Measurements from ENCODE around the gene PLOD3.

Gene PLOD3

DNA sequence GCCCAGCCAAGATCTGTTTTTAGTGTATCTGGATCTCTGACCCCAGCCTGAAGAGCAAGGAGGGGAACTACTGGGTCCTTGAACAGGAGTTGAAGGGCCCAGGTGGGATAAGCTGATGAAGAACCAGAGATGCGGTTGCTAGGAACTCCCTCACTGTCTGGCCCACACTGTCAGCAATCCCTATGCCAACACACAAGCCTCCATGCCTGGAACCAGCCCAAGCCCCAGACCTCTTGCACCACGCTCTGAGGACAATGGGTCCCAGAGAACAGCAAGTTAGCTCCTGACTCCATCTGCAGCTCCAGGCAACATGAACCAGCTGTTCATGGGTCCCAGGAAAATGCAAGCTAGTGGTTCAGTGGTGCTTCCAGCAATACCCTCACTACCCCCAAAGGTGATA, 39.7 kb downstream of the PLOD3 start:
- no peak for DNase-seq

DNA sequence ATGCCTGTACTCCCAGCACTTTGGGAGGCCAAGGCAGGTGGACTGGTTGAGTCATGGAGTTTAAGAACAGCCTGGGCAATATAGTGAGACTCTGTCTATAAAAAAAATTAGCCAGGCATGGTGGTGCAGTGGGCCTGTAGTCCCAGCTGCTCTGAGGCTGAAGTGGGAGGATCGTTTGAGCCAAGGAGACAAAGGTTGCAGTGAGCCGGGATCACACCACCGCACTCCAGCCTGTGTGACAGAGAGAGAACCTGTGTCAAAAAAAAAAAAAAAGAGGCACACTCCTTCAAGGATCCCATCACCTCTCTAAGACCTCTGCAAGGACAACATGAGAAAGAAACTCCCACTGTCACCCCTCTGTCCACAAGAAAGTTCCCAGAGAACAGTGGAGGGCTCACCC, 41.7 kb downstream of the PLOD3 start:
- DNase-seq, result no peak

DNA sequence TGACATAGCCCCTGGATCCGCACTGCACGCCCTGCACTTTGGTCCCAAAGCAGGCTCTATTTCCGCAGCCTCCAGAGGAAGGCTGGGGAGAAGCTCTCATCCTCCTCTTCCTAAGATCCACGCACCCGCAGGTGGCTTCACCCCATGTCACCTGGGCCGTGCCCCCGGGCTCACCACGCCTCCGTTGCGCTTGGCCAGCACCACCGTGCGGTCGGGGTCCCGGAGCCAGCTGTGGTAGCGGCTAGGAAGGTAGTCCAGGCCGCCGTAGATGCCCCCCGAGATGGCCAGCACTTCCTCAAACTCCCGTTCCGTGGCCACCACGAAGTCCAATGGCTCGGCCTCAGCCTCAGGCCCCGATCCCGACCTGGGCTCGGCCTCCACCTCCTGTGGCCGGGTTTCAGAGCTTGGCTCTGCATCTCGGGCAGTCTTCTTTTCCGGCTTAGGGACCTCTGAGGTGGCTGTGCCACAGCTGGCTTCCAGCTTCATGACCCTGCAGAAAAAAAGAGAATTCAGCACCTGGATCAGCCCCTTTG, 43.0 kb downstream of the PLOD3 start:
- DNase-seq, result peak; percentile 79

DNA sequence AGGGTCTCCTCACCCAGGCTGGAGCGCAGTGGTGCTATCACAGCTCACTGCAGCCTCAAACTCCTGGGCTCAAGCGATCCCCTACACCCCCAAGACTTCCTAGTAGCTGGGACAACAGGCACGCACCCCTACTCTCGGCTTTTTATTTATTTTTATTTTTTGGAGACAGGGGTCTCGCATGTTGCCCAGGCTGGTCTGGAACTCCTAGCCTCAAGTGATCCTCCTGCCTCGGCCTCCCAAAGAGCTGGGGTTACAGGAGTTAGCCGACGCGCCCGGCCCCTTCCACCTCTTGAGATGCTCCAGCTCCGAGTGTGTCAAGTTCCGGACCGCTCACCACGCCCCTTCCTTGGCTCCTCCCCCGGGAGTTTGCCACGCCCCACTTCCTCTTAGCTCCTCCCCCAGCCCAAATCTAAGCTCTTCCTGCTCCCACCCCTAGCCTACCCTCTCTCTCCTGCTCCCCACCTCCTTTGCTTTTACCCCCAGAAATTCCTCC, 43.6 kb downstream of the PLOD3 start:
- peak; percentile 60 for DNase-seq

- DNase-seq, result peak; percentile 93
Measured at GRCh38 chr7:101172854-101173751, 44.3 kb downstream of the PLOD3 start.

DNA sequence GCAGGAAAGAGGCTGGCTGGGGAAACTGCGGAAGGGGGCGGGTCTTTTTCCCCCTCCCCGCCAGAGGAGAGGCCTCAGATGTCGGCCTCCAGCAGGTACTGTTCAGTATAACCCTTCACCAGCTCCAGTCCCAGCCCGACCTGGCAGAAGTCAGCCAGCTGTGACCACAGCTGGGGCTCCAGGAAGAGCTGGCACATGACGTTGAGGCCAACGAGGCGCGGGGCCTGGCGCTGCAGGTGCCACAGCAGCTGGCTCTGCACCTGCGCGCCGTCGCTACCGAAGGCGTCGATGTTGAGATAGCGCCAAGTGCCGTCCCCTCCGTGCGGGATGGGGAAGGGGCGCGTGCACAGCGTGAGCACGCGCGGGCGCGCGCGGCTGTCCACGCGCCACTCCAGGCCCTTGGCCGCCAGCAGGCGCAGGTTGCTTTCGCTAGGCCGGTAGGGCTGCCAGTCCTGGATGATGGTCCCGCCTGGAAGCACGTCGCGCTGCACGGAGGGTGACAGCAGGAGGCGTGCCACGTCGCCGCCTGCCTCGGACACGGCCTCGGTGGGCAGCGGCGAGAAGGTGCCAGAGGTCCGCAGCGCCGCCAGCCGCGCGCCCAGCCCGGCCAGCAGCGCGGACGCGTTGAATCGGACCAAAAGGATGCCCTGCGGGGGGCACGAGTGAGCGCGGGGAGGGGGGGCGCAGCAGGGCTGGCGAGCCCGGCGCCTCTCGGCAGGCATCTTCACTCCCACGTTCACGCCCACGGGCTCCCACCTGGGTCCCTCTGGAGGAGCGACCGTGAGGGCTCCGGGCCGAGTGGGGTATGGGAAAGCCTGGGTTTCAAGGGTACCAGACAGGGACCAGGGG, 45.2 kb downstream of the PLOD3 start:
- peak; percentile 99 for DNase-seq

- peak; percentile 24 for DNase-seq
Measured at GRCh38 chr7:101171442-101171837, 45.9 kb downstream of the PLOD3 start.

DNA sequence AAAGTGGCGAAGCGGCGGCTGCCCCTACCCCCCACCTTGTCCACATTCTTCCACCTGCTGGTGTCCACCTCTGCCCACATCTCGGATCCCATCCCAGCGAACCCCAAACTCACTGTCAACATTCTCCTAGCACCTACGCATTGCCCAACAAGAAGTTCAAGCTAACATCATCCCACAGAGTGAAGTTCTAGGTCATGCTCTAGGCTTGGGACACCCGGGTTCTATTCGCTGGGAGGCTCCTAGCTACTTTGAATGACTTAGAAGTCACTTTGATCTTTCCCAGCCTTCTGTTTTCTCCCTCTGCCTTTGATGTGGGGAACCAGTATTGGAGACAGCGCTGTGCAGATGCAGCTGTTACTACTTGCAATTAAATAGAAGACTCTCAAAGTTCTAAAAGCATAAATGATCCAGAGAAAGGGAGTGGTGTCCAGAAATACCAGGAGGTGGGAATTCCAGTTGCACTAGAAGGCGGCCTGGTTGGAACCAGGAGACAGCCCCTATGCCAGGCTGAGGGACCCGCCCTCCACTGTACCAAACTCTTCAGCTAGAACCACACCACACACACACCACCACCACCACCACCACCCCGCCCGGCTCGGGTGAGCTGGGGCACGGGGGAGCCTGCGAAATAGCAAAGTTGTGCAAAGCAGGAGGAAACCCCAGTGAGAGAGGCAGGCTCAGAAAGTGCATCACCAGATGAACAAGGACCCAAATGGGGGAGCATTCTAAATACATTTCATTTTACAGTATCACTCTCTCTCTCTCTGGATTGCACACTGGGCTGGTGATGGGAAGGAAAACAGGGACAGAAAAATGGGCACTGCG, 46.6 kb downstream of the PLOD3 start:
- DNase-seq, result peak; percentile 25

DNA sequence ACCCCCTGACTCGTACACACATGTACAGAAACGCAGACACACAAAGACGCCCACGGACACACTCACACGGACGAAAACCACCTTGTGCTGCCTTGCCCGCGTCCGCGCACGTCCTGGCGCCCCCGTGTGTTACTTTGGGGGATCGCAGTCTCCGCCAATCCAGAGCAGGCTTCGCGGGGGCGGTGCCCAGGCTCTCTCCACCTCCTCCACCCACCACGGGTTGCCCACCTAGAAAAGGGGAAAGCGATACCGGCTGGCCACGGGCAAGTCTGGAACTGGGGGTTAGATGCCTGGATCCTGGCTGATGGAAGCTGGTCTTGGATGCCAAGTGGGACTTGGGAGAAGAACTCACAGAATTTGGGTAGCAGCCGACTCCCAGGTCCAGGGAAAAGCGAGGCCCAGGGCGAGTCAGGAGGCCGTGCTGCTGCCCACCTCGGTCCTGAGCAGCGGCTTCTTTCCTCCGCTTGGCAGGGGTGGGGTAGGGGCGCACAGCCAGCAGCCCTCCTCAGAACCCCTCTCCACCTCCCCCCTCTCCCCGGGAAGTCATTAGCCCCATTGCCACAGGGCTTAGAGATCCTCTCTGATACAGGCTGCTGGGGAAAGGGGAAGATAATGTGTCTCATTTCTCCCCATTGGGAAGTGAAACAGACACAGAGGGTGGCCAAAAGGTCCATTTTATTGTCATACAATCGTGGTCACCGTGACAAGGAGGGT, 47.4 kb downstream of the PLOD3 start:
- peak; percentile 80 for DNase-seq

DNA sequence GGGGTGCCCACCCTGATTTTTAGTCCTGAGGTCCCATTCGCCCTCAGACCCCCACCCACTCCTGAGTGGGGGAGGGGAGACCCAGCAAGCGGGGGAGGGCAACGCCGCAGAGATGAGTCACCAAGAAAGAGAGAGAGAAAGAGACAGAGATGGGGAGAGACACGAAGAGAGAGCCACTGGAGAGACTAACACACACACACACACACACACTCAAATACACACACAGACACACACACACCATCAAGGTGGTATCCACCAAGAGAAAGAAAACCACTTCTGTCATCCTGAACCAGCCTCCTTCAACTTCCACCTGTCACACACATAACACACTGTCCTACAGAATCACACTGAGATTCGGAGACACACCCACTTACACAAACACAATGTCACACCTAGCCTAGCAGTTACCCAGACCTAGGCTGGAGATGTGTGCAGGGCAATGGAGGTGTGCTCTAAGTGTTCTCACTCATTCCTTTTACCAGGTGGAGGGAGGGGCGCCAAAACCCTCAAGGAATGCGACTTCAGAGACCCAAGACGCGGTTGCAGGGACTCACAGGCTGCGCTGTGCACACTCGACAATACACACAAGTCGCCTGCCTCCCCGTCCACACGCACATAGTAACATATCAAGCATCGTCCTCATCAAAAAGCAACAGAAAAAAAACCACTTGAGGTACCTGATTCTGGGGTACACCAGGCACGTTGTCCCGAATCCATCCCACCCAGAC, 48.1 kb downstream of the PLOD3 start:
- peak; percentile 2 for DNase-seq

- peak; percentile 2 for DNase-seq
Measured at GRCh38 chr7:101168412-101169049, 48.9 kb downstream of the PLOD3 start.

- DNase-seq, result peak; percentile 5
Measured at GRCh38 chr7:101167645-101168411, 49.6 kb downstream of the PLOD3 start.

DNA sequence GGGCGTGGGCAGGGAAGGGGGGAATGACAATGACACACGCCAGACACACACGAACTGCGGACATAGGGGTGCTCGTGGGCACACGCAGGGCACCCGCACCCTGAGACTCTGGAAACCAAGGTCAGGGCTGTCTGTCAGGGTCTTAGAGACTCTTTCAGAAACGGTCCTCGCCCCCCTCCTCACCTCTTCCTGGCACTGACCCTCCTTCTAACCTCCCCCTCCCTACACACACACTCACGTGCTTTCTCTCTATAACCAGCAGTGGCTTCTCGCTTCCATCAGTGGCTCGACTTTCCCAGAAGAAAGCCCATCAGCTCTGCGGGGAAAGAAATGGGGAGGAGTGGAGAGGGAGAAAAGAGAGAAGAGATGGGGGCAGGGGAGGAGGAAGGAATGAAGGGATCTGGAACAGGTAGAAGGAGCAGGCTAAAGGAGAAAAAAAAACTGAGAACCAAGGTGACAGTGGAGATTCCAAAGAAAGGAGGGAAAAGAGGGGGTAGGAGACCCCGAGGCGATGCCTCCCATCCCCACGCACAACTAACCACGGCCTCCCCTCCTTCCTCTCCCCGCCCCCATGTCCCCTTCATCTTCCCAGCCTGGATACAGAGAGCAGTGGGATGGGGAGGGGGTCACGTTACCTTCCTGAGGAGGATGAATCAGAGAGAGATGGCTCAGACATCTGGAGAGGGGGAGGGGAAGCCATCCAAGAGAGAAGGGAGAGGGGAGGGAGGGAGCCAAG, 50.3 kb downstream of the PLOD3 start:
- peak; percentile 4 for DNase-seq

- DNase-seq, result no peak
Measured at GRCh38 chr7:101166648-101166908, 50.8 kb downstream of the PLOD3 start.

GRCh38 chr7:101165958-101166647, 51.3 kb downstream of the PLOD3 start:
- no peak for DNase-seq

DNA sequence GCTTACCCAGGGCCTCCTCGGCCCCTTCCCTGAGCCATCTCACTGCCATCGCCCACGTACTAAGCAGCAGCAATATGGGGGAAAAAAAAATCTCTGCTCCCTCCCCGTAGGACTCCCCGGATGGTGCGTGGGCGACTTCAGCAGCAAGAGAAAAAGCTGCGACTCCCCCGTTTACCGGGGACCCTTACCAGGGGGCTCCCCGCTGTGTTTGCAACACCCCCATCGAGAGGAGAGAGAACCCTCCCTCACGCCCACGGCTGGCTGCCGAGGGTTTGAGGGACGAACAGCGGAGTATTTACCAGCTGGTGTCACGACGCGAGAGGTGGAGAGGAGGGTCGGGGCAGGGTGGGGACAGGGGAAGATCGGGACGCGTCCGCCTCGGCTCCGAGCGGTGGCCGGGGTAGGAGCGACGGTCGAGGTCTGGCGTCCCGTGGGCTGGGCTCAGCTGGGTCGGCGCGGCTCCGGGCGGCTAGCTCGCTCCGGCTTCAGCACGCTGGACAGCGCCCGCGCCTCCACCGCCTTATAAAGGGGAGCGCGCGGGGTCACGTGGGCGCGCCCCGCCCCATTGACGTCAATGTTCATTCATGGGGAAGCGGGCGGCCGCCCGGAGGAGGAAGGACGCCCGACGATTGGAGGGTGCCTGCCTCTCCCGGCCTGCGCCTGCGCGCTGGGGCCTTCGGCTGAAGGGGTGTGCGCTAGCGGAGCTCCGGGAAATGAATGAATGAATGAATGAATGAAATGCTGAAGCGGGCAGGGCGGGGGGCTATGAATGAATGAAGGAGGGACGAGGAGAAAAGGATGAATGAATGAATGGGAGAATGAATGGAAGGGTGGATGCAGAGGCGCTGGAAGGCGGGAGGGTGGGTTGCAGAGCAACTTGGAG, 52.1 kb downstream of the PLOD3 start, which contains the start of gene VGF:
Gene VGF, minus strand, starts transcription at position 495 of the 883 bp plus-strand sequence. CDS start 726 bp downstream, outside the sequence.
- DNase-seq, result peak; percentile 99

GRCh38 chr7:101164071-101164840, 53.1 kb downstream of the PLOD3 start:
- peak; percentile 8 for DNase-seq
